ENCODE measurements around the gene NUDT7.

DNA sequence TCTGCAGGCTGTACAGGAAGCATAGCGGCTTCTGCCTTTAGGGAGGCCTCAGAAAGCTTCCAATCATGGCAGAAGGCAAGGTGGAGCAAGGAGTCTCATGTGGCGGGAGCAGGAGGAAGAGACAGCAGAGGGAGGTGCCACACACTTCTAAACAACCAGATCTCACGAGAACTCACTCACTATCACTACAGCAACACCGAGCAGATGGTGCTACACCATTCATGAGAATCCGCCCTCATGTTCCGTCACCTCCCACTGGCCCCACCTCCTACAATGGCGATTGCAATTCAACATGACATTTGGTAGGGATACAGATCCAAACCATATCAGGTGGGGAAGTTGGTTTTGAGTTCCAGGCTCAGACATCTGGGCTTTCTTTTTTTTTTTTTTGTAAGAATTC, 31.9 kb upstream of the NUDT7 start:
- TF ChIP-seq, protein P1, sequence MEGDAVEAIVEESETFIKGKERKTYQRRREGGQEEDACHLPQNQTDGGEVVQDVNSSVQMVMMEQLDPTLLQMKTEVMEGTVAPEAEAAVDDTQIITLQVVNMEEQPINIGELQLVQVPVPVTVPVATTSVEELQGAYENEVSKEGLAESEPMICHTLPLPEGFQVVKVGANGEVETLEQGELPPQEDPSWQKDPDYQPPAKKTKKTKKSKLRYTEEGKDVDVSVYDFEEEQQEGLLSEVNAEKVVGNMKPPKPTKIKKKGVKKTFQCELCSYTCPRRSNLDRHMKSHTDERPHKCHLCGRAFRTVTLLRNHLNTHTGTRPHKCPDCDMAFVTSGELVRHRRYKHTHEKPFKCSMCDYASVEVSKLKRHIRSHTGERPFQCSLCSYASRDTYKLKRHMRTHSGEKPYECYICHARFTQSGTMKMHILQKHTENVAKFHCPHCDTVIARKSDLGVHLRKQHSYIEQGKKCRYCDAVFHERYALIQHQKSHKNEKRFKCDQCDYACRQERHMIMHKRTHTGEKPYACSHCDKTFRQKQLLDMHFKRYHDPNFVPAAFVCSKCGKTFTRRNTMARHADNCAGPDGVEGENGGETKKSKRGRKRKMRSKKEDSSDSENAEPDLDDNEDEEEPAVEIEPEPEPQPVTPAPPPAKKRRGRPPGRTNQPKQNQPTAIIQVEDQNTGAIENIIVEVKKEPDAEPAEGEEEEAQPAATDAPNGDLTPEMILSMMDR (IDR thresholded peaks at IDR 0.05; ENCODE audit: low read length): no peak
- no peak for TF ChIP-seq EZH2 (IDR thresholded peaks at IDR 0.05; ENCODE audit: borderline replicate concordance, low read length)

Measured in OCI-LY1 (cell line).